Pancreas (tissue), 10 donors: ENCODE measurements around the gene TRIO. TPM values are rescaled to one million over a fixed set of nuclear protein-coding genes. Genes with fewer than 3 reads are reported as not detected.

Source experiments
- ATAC-seq, 4 donors: fragments of 200-7000 bp; cut with Tn5 transposase; one replicate each; pipeline versions ENCODE4 v1.8.0 to v1.9.1; 2020; ENCODE audit warnings: mild to moderate bottlenecking in 4 of 4, moderate library complexity in 4 of 4
- DNase-seq, 6 donors: peaks; one replicate each; pipeline ENCODE4 v3.0.0-alpha.2; 2020
- FAIRE-seq: peaks from 2 replicates; lab custom pipeline; 2012; peaks lifted over from hg19 to GRCh38; lab: Jason Lieb, UNC
- H3K27ac ChIP-seq, 4 donors: fragments of 200-600 bp; sonication (generic); 1 replicate in 3 of 4; 2 replicates in 1 of 4; pipeline versions ENCODE4 v1.5.0 to v1.8.0; 2020
- H3K27me3 ChIP-seq, 4 donors: fragments of 200-600 bp; one replicate each; pipeline ENCODE4 v1.8.0; 2021
- H3K36me3 ChIP-seq, 3 donors: fragments of 200-600 bp; sonication (generic) in 1 of 3; one replicate each; pipeline versions ENCODE4 v1.5.0 to v1.8.0; 2020 to 2021
- H3K4me1 ChIP-seq, 3 donors: fragments of 200-600 bp; one replicate each; pipeline ENCODE4 v1.8.0; 2021
- H3K4me3 ChIP-seq, 4 donors: fragments of 200-600 bp; sonication (generic) in 2 of 4; one replicate each; pipeline versions ENCODE4 v1.5.0 to v1.8.0; 2020 to 2021
- H3K9me3 ChIP-seq, 4 donors: fragments of 200-600 bp; one replicate each; pipeline ENCODE4 v1.8.0; 2021
- CTCF ChIP-seq, 4 donors: fragments of 200-600 bp; sonication (generic) in 3 of 4; IDR thresholded peaks; one replicate each; pipeline versions ENCODE4 v1.5.0 to v1.8.0; 2021; ENCODE audit warnings: antibody characterized with exemption in 4 of 4
- WGBS, 2 donors: extraction: QIAGEN DNeasy Blood & Tissue Kit; methylation state at CpG; one replicate each; pipeline ENCODE4 v1.1.7; 2013; 5-methylcytosine and 5-hydroxymethylcytosine counted together
- intact Hi-C, 3 donors: fragments of 100-400 bp; cut with DNase I; formaldehyde crosslinking; loops; one replicate each; pipeline versions ENCODE4 v1.11.1 to v1.14.2; 2022
- polyA plus RNA-seq, 2 donors: library from polyadenylated mRNA; stranded (reverse); fragments of 200-250 nt; gene quantifications; one replicate each; pipeline ENCODE4 v1.2.3, GENCODE V29; 2013
- total RNA-seq, 6 donors: library from RNA; stranded (reverse); fragmentation: NEBNext Ultra II Directional in 4 of 6; extraction: Animal tissue kit (Norgen Biotek cat#: 25700) in 4 of 6; gene quantifications; one replicate each; pipeline versions ENCODE4 v1.2.1 to v1.2.4, GENCODE V29; 2021 to 2023
- donor health status: healthy with polysubstance abuse.
- donor health status: DM: no; HTN: no; CAD: no; lungs with moderate emphysema.
- donor health status: DM: no; HTN: no; CAD: no.
- donor health status: control.
- donor health status: control.
- donor health status: Bipolar disorder and iron deficiency.
- donor health status: DM: yes; HTN: yes; CAD: no.
- donor health status: DM: no; HTN: no; CAD: no.
- donor health status: DM: no; HTN: no; CAD: no.
- donor health status: DM: yes; HTN: yes; CAD: no.

Gene TRIO
- total and polyA plus RNA-seq, 8 donors = 27.3 to 82.5 (median 38.3) TPM

- ATAC-seq (peak in 3 of 4 donors; percentile 33 to 57 (median 40)), DNase-seq (no peak), FAIRE-seq (no peak)
- H3K36me3 ChIP-seq = no peaks in the 10 kb centered on the region
- WGBS, 2 donors = 78 to 84% methylated on average over 16 of the region's 16 CpGs
- no peaks in the 10 kb centered on the region for H3K27me3 ChIP-seq
- no peaks in the 10 kb centered on the region for H3K4me1 ChIP-seq
- no peak for TF ChIP-seq CTCF (IDR thresholded peaks at IDR 0.05)
- no peaks in the 10 kb centered on the region for H3K9me3 ChIP-seq
- H3K27ac ChIP-seq = peak overlapping the region in 2 of 4 donors; percentile 34 to 38
- intact Hi-C loops = no loop called here
- no peak overlapping the region for H3K4me3 ChIP-seq
These were observed 306.0 kb downstream of the TRIO start for GRCh38 chr5:14449052-14449661.

- TF ChIP-seq CTCF (IDR thresholded peaks at IDR 0.05) = no peak
- ATAC-seq (peak in 3 of 4 donors; percentile 54 to 61 (median 55)), FAIRE-seq (no peak), DNase-seq (no peak)
- no peaks in the 10 kb centered on the region for H3K9me3 ChIP-seq
- 89 to 90% methylated on average over 11 of the region's 11 CpGs for WGBS, 2 donors
- no peaks in the 10 kb centered on the region for H3K36me3 ChIP-seq
- H3K4me1 ChIP-seq = no peaks in the 10 kb centered on the region
- H3K27ac ChIP-seq = no peak overlapping the region
- intact Hi-C loops = no loop called here
- H3K4me3 ChIP-seq = no peak overlapping the region
- no peaks in the 10 kb centered on the region for H3K27me3 ChIP-seq
These were observed 306.9 kb downstream of the TRIO start for GRCh38 chr5:14450018-14450524.

- Histone ChIP-seq H3K4me3 (no peak overlapping the region), H3K9me3 (no peaks in the 10 kb centered on the region), H3K4me1 (no peaks in the 10 kb centered on the region), H3K36me3 (no peaks in the 10 kb centered on the region), H3K27ac (no peak overlapping the region), H3K27me3 (no peaks in the 10 kb centered on the region)
- TF ChIP-seq CTCF (IDR thresholded peaks at IDR 0.05) = no peak
- intact Hi-C loops = no loop called here
- ATAC-seq (no peak), DNase-seq (no peak), FAIRE-seq (no peak)
- 94 to 100% methylated on average over 2 of the region's 2 CpGs for WGBS, 2 donors
These were observed 307.6 kb downstream of the TRIO start for GRCh38 chr5:14450742-14451141.

GRCh38 chr5:14451871-14452270 lies 308.7 kb downstream of the TRIO start:
- H3K4me3 ChIP-seq = no peak overlapping the region
- intact Hi-C loops = no loop called here
- no peak for ATAC-seq
- peaks cover 0 to 4% (median 0%) of the 10 kb centered on the region in 3 donors for H3K4me1 ChIP-seq
- TF ChIP-seq CTCF (IDR thresholded peaks at IDR 0.05) = no peak
- no peaks in the 10 kb centered on the region for H3K27me3 ChIP-seq
- no peaks in the 10 kb centered on the region for H3K36me3 ChIP-seq
- no peak for FAIRE-seq
- WGBS, 2 donors = 83 to 89% methylated on average over 13 of the region's 13 CpGs
- no peaks in the 10 kb centered on the region for H3K9me3 ChIP-seq
- DNase-seq = no peak
- no peak overlapping the region for H3K27ac ChIP-seq
